GM23338 (cell line): ENCODE data around the gene TEX35. TPM values are rescaled to one million over a fixed set of nuclear protein-coding genes. Genes with fewer than 3 reads are reported as not detected.

ENCODE experiments used
- ATAC-seq: fragments of 200-7000 bp; cut with Tn5 transposase; 3 replicates; pipeline ENCODE4 v1.9.1; 2020
- DNase-seq: peaks from one replicate; pipeline ENCODE4 v3.0.0-alpha.2; 2015; ENCODE audit warnings: low spot score
- H2AFZ ChIP-seq: fragments of 200-600 bp; sonication (generic); 2 replicates; pipeline ENCODE4 v1.8.0; 2016; ENCODE audit warnings: antibody characterized with exemption, mild to moderate bottlenecking, moderate library complexity
- H3F3A ChIP-seq: fragments of 200-600 bp; sonication (generic); replicated peaks from 2 replicates; pipeline ENCODE4 v1.8.0; 2017; ENCODE audit warnings: antibody characterized with exemption, mixed run types, low read depth
- H3K27ac ChIP-seq: fragments of 200-600 bp; sonication (generic); 2 replicates; pipeline ENCODE4 v1.6.1; 2016; ENCODE audit warnings: low read depth
- H3K27me3 ChIP-seq: fragments of 200-600 bp; sonication (generic); 2 replicates; pipeline ENCODE4 v1.8.0; 2016; ENCODE audit warnings: mild to moderate bottlenecking, mixed run types, moderate library complexity; ENCODE audit not compliant: insufficient read depth
- H3K36me3 ChIP-seq: fragments of 200-600 bp; sonication (generic); 2 replicates; pipeline ENCODE4 v1.8.0; 2016; ENCODE audit warnings: mild to moderate bottlenecking; ENCODE audit not compliant: insufficient read depth
- H3K4me1 ChIP-seq: fragments of 200-600 bp; sonication (generic); 2 replicates; pipeline ENCODE4 v1.8.0; 2016; ENCODE audit warnings: mild to moderate bottlenecking, moderate library complexity; ENCODE audit not compliant: insufficient read depth
- H3K4me2 ChIP-seq: fragments of 200-600 bp; sonication (generic); 2 replicates; pipeline ENCODE4 v1.7.1; 2017; ENCODE audit warnings: mixed run types
- H3K4me3 ChIP-seq: fragments of 200-600 bp; sonication (generic); 2 replicates; pipeline ENCODE4 v1.6.1; 2016; ENCODE audit warnings: mixed run types
- H3K79me2 ChIP-seq: fragments of 200-600 bp; sonication (generic); replicated peaks from 2 replicates; pipeline ENCODE4 v1.8.0; 2017; ENCODE audit warnings: mild to moderate bottlenecking; ENCODE audit not compliant: insufficient read depth
- H3K9me2 ChIP-seq: fragments of 200-600 bp; sonication (generic); 2 replicates; pipeline ENCODE4 v1.8.0; 2017; ENCODE audit not compliant: insufficient read depth
- H4K20me1 ChIP-seq: fragments of 200-600 bp; sonication (generic); replicated peaks from 2 replicates; pipeline ENCODE4 v1.8.0; 2017; ENCODE audit warnings: mild to moderate bottlenecking; ENCODE audit not compliant: insufficient read depth
- H3K27ac Mint-ChIP-seq: 2 replicates; pipeline ENCODE4 v1.8.0; 2020; ENCODE audit warnings: inconsistent platforms, mild to moderate bottlenecking, moderate library complexity, mixed read lengths
- H3K27me3 Mint-ChIP-seq: 3 replicates; pipeline ENCODE4 v1.8.0; 2022; ENCODE audit warnings: low read depth, mild to moderate bottlenecking, moderate library complexity, mixed read lengths, inconsistent platforms; ENCODE audit not compliant: insufficient read depth, poor library complexity
- H3K36me3 Mint-ChIP-seq: 3 replicates; pipeline ENCODE4 v1.8.0; 2021; ENCODE audit warnings: low read depth, mild to moderate bottlenecking, inconsistent platforms, moderate library complexity, mixed read lengths
- H3K4me1 Mint-ChIP-seq: 3 replicates; pipeline ENCODE4 v1.8.0; 2020; ENCODE audit warnings: mild to moderate bottlenecking, inconsistent platforms, mixed read lengths
- H3K4me3 Mint-ChIP-seq: 3 replicates; pipeline ENCODE4 v1.8.0; 2021; ENCODE audit warnings: moderate library complexity, mild to moderate bottlenecking, inconsistent platforms, mixed read lengths
- H3K9me3 Mint-ChIP-seq: 3 replicates; pipeline ENCODE4 v1.8.0; 2020; ENCODE audit warnings: moderate library complexity, mild to moderate bottlenecking, inconsistent platforms, mixed read lengths
- EZH2phosphoT487 ChIP-seq: fragments of 200-600 bp; sonication (generic); IDR thresholded peaks from one replicate; pipeline ENCODE4 v1.8.1; 2018; ENCODE audit warnings: antibody characterized with exemption; ENCODE audit not compliant: unreplicated experiment
- JUNB ChIP-seq: IDR thresholded peaks from one replicate; pipeline ENCODE4 v1.6.1; 2016; ENCODE audit warnings: antibody characterized with exemption; ENCODE audit not compliant: unreplicated experiment
- NANOG ChIP-seq: IDR thresholded peaks from 2 replicates; pipeline ENCODE4 v1.6.1; 2016; ENCODE audit warnings: antibody characterized with exemption, borderline replicate concordance
- POLR2AphosphoS5 ChIP-seq: IDR thresholded peaks from 2 replicates; pipeline ENCODE4 v1.6.1; 2016; ENCODE audit warnings: antibody characterized with exemption, low read depth
- polyA plus RNA-seq: library from polyadenylated mRNA; unstranded; fragments of >200 nt; fragmentation: Nextera tagmentation; extraction: Ambion mirVana; gene quantifications from 2 replicates; pipeline ENCODE4 v1.2.1, GENCODE V29; 2016
- small RNA-seq: library from RNA; depleted of rRNA; stranded (forward); fragments of <200 nt; gene quantifications from one replicate; pipeline ENCODE3, GENCODE V24; 2014; ENCODE audit warnings: low replicate concordance
- total RNA-seq: library from RNA; depleted of rRNA; stranded (reverse); fragments of >200 nt; shearing (Covaris generic); gene quantifications from 2 replicates; pipeline ENCODE4 v1.2.3, GENCODE V29; 2014; rRNA removed
- TF ChIP-seq, protein P1 (sequence below): IDR thresholded peaks from one replicate; pipeline ENCODE4 v1.6.1; 2018; ENCODE audit warnings: antibody characterized with exemption; ENCODE audit not compliant: unreplicated experiment
- TF ChIP-seq, protein P2 (sequence below), 2 experiments: fragments of 200-600 bp in 1 of 2; sonication (generic) in 1 of 2; conservative IDR thresholded peaks; 2 replicates each; pipeline versions ENCODE4 v1.5.1 to v1.6.1; 2016 to 2017; ENCODE audit warnings: antibody characterized with exemption in 2 of 2, low read depth in 2 of 2, mild to moderate bottlenecking in 2 of 2, moderate library complexity in 1 of 2

TEX35 gene
- total and polyA plus RNA-seq, 2 experiments from 2014 or later = not detected

DNA sequence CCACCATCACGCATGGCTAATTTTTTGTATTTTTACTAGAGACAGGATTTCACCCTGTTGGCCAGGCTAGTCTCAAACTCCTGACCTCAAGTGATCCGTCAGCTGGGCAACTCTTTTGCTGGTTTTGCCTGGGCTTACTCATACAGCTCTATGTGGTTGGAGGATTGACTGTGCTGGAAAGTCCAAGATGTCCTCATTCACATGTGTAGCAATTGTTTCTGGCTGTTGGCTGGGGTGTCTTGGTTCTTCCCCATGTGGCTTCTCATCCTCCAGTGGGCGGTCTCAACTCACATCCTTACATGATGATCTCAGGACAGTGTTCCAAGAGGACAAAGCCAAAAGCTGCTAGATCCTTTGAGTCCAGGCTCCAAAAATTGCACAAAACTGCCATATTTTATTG, 53.3 kb downstream of the TEX35 start:
- no peak overlapping the region for H3K4me3 Mint-ChIP-seq
- H3K4me1 ChIP-seq = no peaks in the 10 kb centered on the region
- no peaks in the 10 kb centered on the region for H3K27me3 ChIP-seq
- H3K27ac ChIP-seq = no peak overlapping the region
- no peak overlapping the region for H3K27ac Mint-ChIP-seq
- DNase-seq (no peak), ATAC-seq (no peak)
- H3F3A ChIP-seq = no peaks in the 10 kb centered on the region
- TF ChIP-seq EZH2phosphoT487 = no peak
- TF ChIP-seq, protein P1, sequence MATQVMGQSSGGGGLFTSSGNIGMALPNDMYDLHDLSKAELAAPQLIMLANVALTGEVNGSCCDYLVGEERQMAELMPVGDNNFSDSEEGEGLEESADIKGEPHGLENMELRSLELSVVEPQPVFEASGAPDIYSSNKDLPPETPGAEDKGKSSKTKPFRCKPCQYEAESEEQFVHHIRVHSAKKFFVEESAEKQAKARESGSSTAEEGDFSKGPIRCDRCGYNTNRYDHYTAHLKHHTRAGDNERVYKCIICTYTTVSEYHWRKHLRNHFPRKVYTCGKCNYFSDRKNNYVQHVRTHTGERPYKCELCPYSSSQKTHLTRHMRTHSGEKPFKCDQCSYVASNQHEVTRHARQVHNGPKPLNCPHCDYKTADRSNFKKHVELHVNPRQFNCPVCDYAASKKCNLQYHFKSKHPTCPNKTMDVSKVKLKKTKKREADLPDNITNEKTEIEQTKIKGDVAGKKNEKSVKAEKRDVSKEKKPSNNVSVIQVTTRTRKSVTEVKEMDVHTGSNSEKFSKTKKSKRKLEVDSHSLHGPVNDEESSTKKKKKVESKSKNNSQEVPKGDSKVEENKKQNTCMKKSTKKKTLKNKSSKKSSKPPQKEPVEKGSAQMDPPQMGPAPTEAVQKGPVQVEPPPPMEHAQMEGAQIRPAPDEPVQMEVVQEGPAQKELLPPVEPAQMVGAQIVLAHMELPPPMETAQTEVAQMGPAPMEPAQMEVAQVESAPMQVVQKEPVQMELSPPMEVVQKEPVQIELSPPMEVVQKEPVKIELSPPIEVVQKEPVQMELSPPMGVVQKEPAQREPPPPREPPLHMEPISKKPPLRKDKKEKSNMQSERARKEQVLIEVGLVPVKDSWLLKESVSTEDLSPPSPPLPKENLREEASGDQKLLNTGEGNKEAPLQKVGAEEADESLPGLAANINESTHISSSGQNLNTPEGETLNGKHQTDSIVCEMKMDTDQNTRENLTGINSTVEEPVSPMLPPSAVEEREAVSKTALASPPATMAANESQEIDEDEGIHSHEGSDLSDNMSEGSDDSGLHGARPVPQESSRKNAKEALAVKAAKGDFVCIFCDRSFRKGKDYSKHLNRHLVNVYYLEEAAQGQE = no peak
- TF ChIP-seq POLR2AphosphoS5 = no peak
- H4K20me1 ChIP-seq = no peaks in the 10 kb centered on the region
- no peak overlapping the region for H2AFZ ChIP-seq
- no peaks in the 10 kb centered on the region; the same call in 2 of the 3 replicates for H3K9me3 Mint-ChIP-seq
- H3K9me2 ChIP-seq = no peaks in the 10 kb centered on the region
- H3K79me2 ChIP-seq = no peaks in the 10 kb centered on the region
- H3K27me3 Mint-ChIP-seq = no peaks in the 10 kb centered on the region
- H3K36me3 ChIP-seq = no peaks in the 10 kb centered on the region
- H3K4me3 ChIP-seq = no peak overlapping the region
- no peaks in the 10 kb centered on the region for H3K36me3 Mint-ChIP-seq
- no peak overlapping the region for H3K4me2 ChIP-seq
- H3K4me1 Mint-ChIP-seq = peaks cover 6% of the 10 kb centered on the region; the same call in 2 of the 3 replicates

DNA sequence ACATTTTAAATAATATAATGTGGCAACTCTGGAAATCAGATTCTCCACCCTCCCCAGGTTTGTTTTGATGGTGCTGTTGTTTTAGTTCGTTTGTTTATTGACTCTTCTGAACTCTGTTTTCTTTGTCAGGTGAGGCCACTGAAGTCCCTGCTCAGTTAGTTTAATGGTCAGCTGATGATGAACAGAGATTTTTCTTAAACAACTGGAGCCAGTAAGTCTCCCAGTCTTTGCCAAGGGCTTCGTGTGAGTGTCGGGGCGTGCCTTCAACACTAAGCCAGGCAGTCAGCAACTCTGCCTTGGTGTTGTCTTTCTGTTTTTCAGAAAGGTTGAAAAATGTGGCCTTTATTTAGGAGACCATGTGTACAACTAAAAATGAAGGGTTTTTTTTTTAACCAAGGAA, 58.9 kb downstream of the TEX35 start:
- Mint-ChIP-seq H3K9me3 (no peaks in the 10 kb centered on the region; the same call in 2 of the 3 replicates), H3K36me3 (no peaks in the 10 kb centered on the region), H3K4me1 (peaks cover 16% of the 10 kb centered on the region; the same call in 2 of the 3 replicates), H3K4me3 (no peak overlapping the region), H3K27ac (no peak overlapping the region), H3K27me3 (no peaks in the 10 kb centered on the region)
- ATAC-seq = no peak
- TF ChIP-seq, protein P2, sequence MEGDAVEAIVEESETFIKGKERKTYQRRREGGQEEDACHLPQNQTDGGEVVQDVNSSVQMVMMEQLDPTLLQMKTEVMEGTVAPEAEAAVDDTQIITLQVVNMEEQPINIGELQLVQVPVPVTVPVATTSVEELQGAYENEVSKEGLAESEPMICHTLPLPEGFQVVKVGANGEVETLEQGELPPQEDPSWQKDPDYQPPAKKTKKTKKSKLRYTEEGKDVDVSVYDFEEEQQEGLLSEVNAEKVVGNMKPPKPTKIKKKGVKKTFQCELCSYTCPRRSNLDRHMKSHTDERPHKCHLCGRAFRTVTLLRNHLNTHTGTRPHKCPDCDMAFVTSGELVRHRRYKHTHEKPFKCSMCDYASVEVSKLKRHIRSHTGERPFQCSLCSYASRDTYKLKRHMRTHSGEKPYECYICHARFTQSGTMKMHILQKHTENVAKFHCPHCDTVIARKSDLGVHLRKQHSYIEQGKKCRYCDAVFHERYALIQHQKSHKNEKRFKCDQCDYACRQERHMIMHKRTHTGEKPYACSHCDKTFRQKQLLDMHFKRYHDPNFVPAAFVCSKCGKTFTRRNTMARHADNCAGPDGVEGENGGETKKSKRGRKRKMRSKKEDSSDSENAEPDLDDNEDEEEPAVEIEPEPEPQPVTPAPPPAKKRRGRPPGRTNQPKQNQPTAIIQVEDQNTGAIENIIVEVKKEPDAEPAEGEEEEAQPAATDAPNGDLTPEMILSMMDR (conservative IDR thresholded peaks at IDR 0.05; ENCODE audit: low read depth in 2 of 2) = no peak
- TF ChIP-seq JUNB (no peak), NANOG (no peak)
- H2AFZ ChIP-seq = no peak overlapping the region
- no peaks in the 10 kb centered on the region for H3K36me3 ChIP-seq
- H3F3A ChIP-seq = no peaks in the 10 kb centered on the region
- H3K9me2 ChIP-seq = no peaks in the 10 kb centered on the region
- no peak for DNase-seq
- H3K4me1 ChIP-seq = peaks cover 9% of the 10 kb centered on the region
- no peaks in the 10 kb centered on the region for H3K27me3 ChIP-seq
- H3K79me2 ChIP-seq = no peaks in the 10 kb centered on the region
- H3K27ac ChIP-seq = no peak overlapping the region
- H3K4me2 ChIP-seq = no peak overlapping the region
- H3K4me3 ChIP-seq = no peak overlapping the region
- H4K20me1 ChIP-seq = no peaks in the 10 kb centered on the region

Small RNA genes lying within 50 kb of the gene (small RNA-seq; reads per million reads assigned to genes)
- gene RF00017 = not detected
- gene RNA5SP69 = not detected

Other genes with a start within 250 kb of the TEX35 start
- not detected in 2 replicates for gene CLEC20A, start 16.1 kb upstream of the TEX35 start, total RNA-seq
- gene CLEC20A, start 16.1 kb upstream of the TEX35 start, polyA plus RNA-seq = not detected in 2 replicates
- 28.6 and 31.2 TPM in 2 replicates for gene RALGPS2, start 212.1 kb downstream of the TEX35 start, total RNA-seq
- gene RALGPS2, start 212.1 kb downstream of the TEX35 start, polyA plus RNA-seq = 8.1 and 8.8 TPM in 2 replicates